ENCODE measurements around the gene RTTN.

GRCh38 chr18:69957747-69958146 lies 247.7 kb downstream of the RTTN start:
- TF ChIP-seq CTCF (IDR thresholded peaks at IDR 0.05; ENCODE audit: extremely low read depth in 1 of 2, insufficient read depth in 1 of 2, low read depth in 1 of 2, low read length in 2 of 2) (no peak), POLR2A (IDR thresholded peaks at IDR 0.05; ENCODE audit: low read depth, low read length) (no peak), EZH2 (IDR thresholded peaks at IDR 0.05; ENCODE audit: borderline replicate concordance, low read depth, low read length, severe bottlenecking) (no peak), JUN (IDR thresholded peaks at IDR 0.05; ENCODE audit: borderline replicate concordance, insufficient read depth, insufficient read length, low read depth) (no peak), MAX (IDR thresholded peaks at IDR 0.05; ENCODE audit: insufficient read depth, insufficient read length) (no peak)
